GM12878 (cell line): ENCODE data around the gene AASDHPPT. TPM values are rescaled to one million over a fixed set of nuclear protein-coding genes. Genes with fewer than 3 reads are reported as not detected.

Source experiments
- ATAC-seq: fragments of 200-7000 bp; cut with Tn5 transposase; 3 replicates; pipeline ENCODE4 v1.9.1; 2020; ENCODE audit warnings: mild to moderate bottlenecking, moderate library complexity
- BruUV-seq: library from RNA; stranded (reverse); fragments of 400-500 nt; replicated peaks from 2 replicates; lab custom pipeline; 2021; lab: Mats Ljungman, UMichigan
- CTCF ChIA-PET: fragments of 300-600 bp; sonication (Branson Sonifier 250); formaldehyde crosslinking; extraction: SDS; loops from one replicate; lab custom pipeline; 2021; ENCODE audit warnings: inconsistent platforms; lab: Yijun Ruan, JAX
- POLR2A ChIA-PET: fragments of 350-600 bp; formaldehyde crosslinking; extraction: SDS; loops from one replicate; lab custom pipeline; 2021; ENCODE audit warnings: inconsistent platforms; lab: Charles Lee
- RAD21 ChIA-PET: fragments of 300-600 bp; sonication (Branson Sonifier 250); formaldehyde crosslinking; loops from one replicate; lab custom pipeline; 2023; ENCODE audit warnings: antibody characterized with exemption; ENCODE audit not compliant: unreplicated experiment; lab: Charles Lee
- SMC1A ChIA-PET: fragments of 300-600 bp; sonication (Branson Sonifier 250); formaldehyde crosslinking; loops from one replicate; lab custom pipeline; 2023; ENCODE audit not compliant: unreplicated experiment, uncharacterized antibody; lab: Charles Lee
- DNase-seq: peaks from one replicate; pipeline ENCODE4 v3.0.0-alpha.2; 2011; ENCODE audit warnings: low read depth, low spot score
- FAIRE-seq: peaks from 3 replicates; lab custom pipeline; 2011; peaks lifted over from hg19 to GRCh38; lab: Jason Lieb, UNC
- H2AFZ ChIP-seq: 2 replicates; pipeline ENCODE4 v1.6.0; 2011; ENCODE audit warnings: low read depth, low read length, control low read depth; ENCODE audit not compliant: control insufficient read depth
- H3K27ac ChIP-seq: 2 replicates; pipeline ENCODE4 v1.5.1; 2011; ENCODE audit warnings: control low read depth; ENCODE audit not compliant: control insufficient read depth, insufficient read depth
- H3K27me3 ChIP-seq, 2 experiments: replicated peaks in 1 of 2; 2 replicates each; pipeline versions ENCODE4 v1.6.0 to v1.6.1; 2011; ENCODE audit warnings: low read length in 1 of 2; ENCODE audit not compliant: control insufficient read depth in 2 of 2, insufficient read depth in 2 of 2
- H3K36me3 ChIP-seq, 2 experiments: 2 replicates each; pipeline ENCODE4 v1.5.1; 2011; ENCODE audit warnings: low read length in 1 of 2; ENCODE audit not compliant: control insufficient read depth in 2 of 2, insufficient read depth in 2 of 2
- H3K4me1 ChIP-seq: 2 replicates; pipeline ENCODE4 v1.6.1; 2011; ENCODE audit warnings: mild to moderate bottlenecking, low read length, moderate library complexity, mixed read lengths; ENCODE audit not compliant: control insufficient read depth, insufficient read depth
- H3K4me2 ChIP-seq: 2 replicates; pipeline ENCODE4 v1.6.0; 2011; ENCODE audit warnings: control low read depth; ENCODE audit not compliant: control insufficient read depth, insufficient read depth
- H3K4me3 ChIP-seq: fragments of 200-600 bp; sonication (generic); 2 replicates; pipeline ENCODE4 v1.5.1; 2016
- H3K79me2 ChIP-seq: 2 replicates; pipeline ENCODE4 v1.6.0; 2011; ENCODE audit warnings: low read length; ENCODE audit not compliant: control insufficient read depth, insufficient read depth
- H3K9ac ChIP-seq: 2 replicates; pipeline ENCODE4 v1.8.0; 2011; ENCODE audit warnings: low read length, control low read depth, mixed read lengths; ENCODE audit not compliant: control insufficient read depth, insufficient read depth
- H3K9me3 ChIP-seq: replicated peaks from 3 replicates; pipeline ENCODE4 v1.5.1; 2011; ENCODE audit warnings: mild to moderate bottlenecking, low read length; ENCODE audit not compliant: control insufficient read depth, insufficient read depth
- H4K20me1 ChIP-seq: 2 replicates; pipeline ENCODE4 v1.6.0; 2011; ENCODE audit not compliant: control insufficient read depth, insufficient read depth
- ATF7 ChIP-seq: fragments of 450-650 bp; IDR thresholded peaks from 2 replicates; pipeline ENCODE4 v1.6.1; 2016; ENCODE audit warnings: low read depth, mild to moderate bottlenecking
- CREB1 ChIP-seq: IDR thresholded peaks from 2 replicates; pipeline ENCODE4 v1.6.1; 2012; ENCODE audit warnings: low read depth, mild to moderate bottlenecking, inconsistent platforms
- CREM ChIP-seq: IDR thresholded peaks from 2 replicates; pipeline ENCODE4 v1.6.1; 2014; ENCODE audit warnings: antibody characterized with exemption, low read depth
- JUNB ChIP-seq: IDR thresholded peaks from 2 replicates; pipeline ENCODE4 v1.6.1; 2016; ENCODE audit warnings: antibody characterized with exemption, mild to moderate bottlenecking
- MEF2A ChIP-seq: IDR thresholded peaks from 2 replicates; pipeline ENCODE4 v1.6.1; 2011; ENCODE audit warnings: low read depth, mild to moderate bottlenecking, low read length, moderate library complexity; ENCODE audit not compliant: insufficient read depth
- NFIC ChIP-seq: IDR thresholded peaks from 2 replicates; pipeline ENCODE4 v1.6.1; 2012; ENCODE audit warnings: low read depth, mild to moderate bottlenecking, inconsistent platforms, low read length, moderate library complexity
- RUNX3 ChIP-seq: IDR thresholded peaks from 2 replicates; pipeline ENCODE4 v1.6.1; 2012; ENCODE audit warnings: low read length, inconsistent platforms
- ZBTB33 ChIP-seq: fragments of 450-650 bp; IDR thresholded peaks from 2 replicates; pipeline ENCODE4 v1.6.1; 2017; ENCODE audit warnings: mild to moderate bottlenecking
- WGBS: methylation state at CpG from one replicate; pipeline ENCODE4 v1.1.6; 2016; ENCODE audit warnings: low lambda C conversion rate; ENCODE audit not compliant: insufficient replicate concordance, insufficient coverage; ENCODE audit errors: missing lambda C conversion rate; 5-methylcytosine and 5-hydroxymethylcytosine counted together
- in situ Hi-C: fragments of 300-500 bp; cut with MboI; formaldehyde crosslinking; loops from 9 replicates; pipeline ENCODE4 v1.14.3; 2018; ENCODE audit warnings: mixed read lengths
- intact Hi-C: fragments of 100-400 bp; cut with micrococcal nuclease; formaldehyde crosslinking; loops from one replicate; pipeline ENCODE4 v1.14.2; 2022; ENCODE audit not compliant: unreplicated experiment
- polyA plus RNA-seq, 11 experiments: library from polyadenylated mRNA; depleted of rRNA in 4 of 11; unstranded in 6 of 11; stranded (reverse) in 5 of 11; fragments of >200 nt; fragmentation: Nextera tagmentation in 4 of 11; fragmentation: Illumina TruSeq in 1 of 11; extraction: Ambion mirVana in 4 of 11; extraction: Trizol in 1 of 11; gene quantifications; 1 replicate in 1 of 11; 2 replicates in 10 of 11; pipeline versions ENCODE4 v1.2.1 to v1.2.3, GENCODE V29; 2011 to 2016; ENCODE audit warnings: inconsistent platforms in 2 of 11, missing spikeins in 2 of 11, low read depth in 1 of 11
- total RNA-seq, 4 experiments: library from RNA; depleted of rRNA in 3 of 4; stranded (reverse); fragments of >200 nt in 3 of 4; fragmentation: Illumina TruSeq in 1 of 4; extraction: Trizol in 1 of 4; gene quantifications; 2 replicates each; pipeline versions ENCODE4 v1.2.1 to v1.2.3, GENCODE V29; 2013 to 2021
- TF ChIP-seq, protein P1 (sequence below): fragments of 450-650 bp; IDR thresholded peaks from 2 replicates; pipeline ENCODE4 v1.6.1; 2014; ENCODE audit warnings: mild to moderate bottlenecking

Gene AASDHPPT
- total and polyA plus RNA-seq, 10 of the 15 experiments (the other 5 are each of a cell fraction or from before 2014, with no cell fraction given) = 37.3 to 92.6 (median 50.5) TPM

GRCh38 chr11:106091480-106092123 lies 14.1 kb downstream of the AASDHPPT start (continued):
- TF ChIP-seq ATF7 = peak; percentile 63
- TF ChIP-seq CREB1 = peak; percentile 49; the same call in 1 of the 2 replicates

DNA sequence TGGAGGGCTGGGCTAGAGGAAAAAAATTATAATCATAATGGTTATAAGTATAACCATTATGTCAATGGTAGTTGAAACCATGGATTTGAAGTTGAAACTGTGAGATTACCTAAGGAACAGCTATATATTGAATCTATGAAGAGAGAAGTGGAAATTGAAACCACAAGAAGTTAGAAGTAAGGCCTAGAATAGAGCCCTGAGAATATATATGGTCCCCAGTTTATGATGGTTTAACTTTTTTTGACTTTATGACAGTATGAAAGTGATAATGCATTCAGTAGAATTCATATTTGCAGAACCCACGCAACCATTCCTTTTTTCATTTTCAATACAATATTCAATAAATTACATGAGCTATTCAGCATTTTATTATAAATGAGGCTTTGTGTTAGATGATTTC lies 15.0 kb downstream of the AASDHPPT start:
- TF ChIP-seq MEF2A (peak; percentile 73), CREB1 (0 out of 2 replicates have a peak, but pooled peaks have one; percentile 55), CREM (peak; percentile 60), JUNB (peak; percentile 39), NFIC (peak; percentile 71; the same call in 1 of the 2 replicates), ZBTB33 (no peak), RUNX3 (peak; percentile 76)
- TF ChIP-seq, protein P1, sequence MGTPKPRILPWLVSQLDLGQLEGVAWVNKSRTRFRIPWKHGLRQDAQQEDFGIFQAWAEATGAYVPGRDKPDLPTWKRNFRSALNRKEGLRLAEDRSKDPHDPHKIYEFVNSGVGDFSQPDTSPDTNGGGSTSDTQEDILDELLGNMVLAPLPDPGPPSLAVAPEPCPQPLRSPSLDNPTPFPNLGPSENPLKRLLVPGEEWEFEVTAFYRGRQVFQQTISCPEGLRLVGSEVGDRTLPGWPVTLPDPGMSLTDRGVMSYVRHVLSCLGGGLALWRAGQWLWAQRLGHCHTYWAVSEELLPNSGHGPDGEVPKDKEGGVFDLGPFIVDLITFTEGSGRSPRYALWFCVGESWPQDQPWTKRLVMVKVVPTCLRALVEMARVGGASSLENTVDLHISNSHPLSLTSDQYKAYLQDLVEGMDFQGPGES = no peak
- ATAC-seq (peak; percentile 53), DNase-seq (no peak), FAIRE-seq (no peak)
- H3K9ac ChIP-seq = no peak overlapping the region
- 44% methylated on average over 1 of the region's 1 CpG for WGBS
- intact Hi-C loops = no loop called here
- ChIA-PET POLR2A (interaction anchor here (0.9 to 2.2 kb wide), 2 partner anchors 14 to 16 kb away, joined by 4 to 8 read pairs; partner anchors contain the start of genes AASDHPPT and KBTBD3), CTCF (interaction anchor here (2.1 to 8.1 kb wide), 4 partner anchors 8 to 42 kb away, joined by 8 to 72 read pairs (median 38); partner anchors contain the start of genes AASDHPPT and KBTBD3), SMC1A (interaction anchor here (0.9 to 3.4 kb wide), 7 partner anchors 8 to 196 kb away, joined by 3 to 14 read pairs (median 5); partner anchors contain the start of genes AASDHPPT and KBTBD3), RAD21 (interaction anchor here (1.2 kb wide), 1 partner anchor 14 kb away, joined by 3 read pairs; no protein-coding TSS in a partner anchor)
- H3K27me3 ChIP-seq = no peaks in the 10 kb centered on the region
- H3K4me2 ChIP-seq = 0 out of 2 replicates have a peak overlapping the region, but pooled peaks have one; percentile 39
- H3K27ac ChIP-seq = peak overlapping the region; percentile 76
- no peaks in the 10 kb centered on the region for H3K9me3 ChIP-seq
- in situ Hi-C loops = no loop called here
- peaks cover 0 to 5% of the 10 kb centered on the region in 2 experiments; a peak in 3 of 4 replicates for H3K36me3 ChIP-seq
- H3K79me2 ChIP-seq = peaks cover 33% of the 10 kb centered on the region
- H2AFZ ChIP-seq = no peak overlapping the region
- H4K20me1 ChIP-seq = no peaks in the 10 kb centered on the region
- H3K4me1 ChIP-seq = peaks cover 14% of the 10 kb centered on the region
- no TSS peak for BruUV-seq
- H3K4me3 ChIP-seq = no peak overlapping the region
